DMS79 (cell line): ENCODE measurements around the gene CKMT1B.
"Not testable (repeated sequence)": the region's sequence is repeated elsewhere in the genome, so short reads cannot be mapped to it uniquely, and the experiment has no call there.

Source experiments
- DNase-seq: peaks from one replicate; lab custom pipeline; 2025; lab: John Stamatoyannopoulos, UW

Gene CKMT1B

DNA sequence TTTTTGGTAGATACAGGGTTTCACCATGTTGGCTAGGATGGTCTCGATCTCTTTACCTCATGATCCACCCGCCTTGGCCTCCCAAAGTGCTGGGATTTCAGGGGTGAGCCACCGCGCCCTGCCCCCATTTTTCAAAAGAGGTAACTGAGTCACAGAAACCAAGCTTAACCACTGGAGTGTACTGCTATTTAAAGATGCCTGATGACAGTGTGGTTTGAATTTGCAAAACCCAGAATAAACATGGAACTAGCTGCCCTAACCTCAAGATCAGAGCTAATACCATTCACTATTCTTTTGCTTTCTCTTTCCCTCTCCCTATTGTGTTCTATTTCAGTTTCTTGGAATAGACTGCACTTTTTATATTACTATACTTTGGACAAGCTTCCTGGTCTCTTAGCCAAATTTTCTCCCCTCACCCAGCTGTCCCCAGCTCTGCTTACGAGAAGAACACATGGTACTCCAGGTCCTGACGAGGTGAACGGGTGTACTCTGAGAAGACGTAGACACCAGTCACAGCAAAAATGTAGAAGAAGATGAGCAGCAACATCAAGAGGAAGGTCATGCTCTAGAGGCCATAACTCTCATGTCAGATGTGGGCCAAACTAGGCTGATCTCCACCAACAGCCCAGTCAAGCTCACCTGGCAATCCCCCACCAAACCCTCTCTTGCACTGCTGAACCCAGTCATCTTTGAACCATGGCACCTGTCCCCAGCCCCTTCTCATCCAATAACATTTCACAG, 44.8 kb downstream of the CKMT1B start:
- DNase-seq: not testable (repeated sequence)
